Activated CD8-positive, alpha-beta memory T cell treated with anti-CD3 and anti-CD28 coated beads, Interleukin-2, amount 50 U/mL, for 24 hours (primary cell): ENCODE data around the gene EVC.
"Not testable (repeated sequence)": the region's sequence is repeated elsewhere in the genome, so short reads cannot be mapped to it uniquely, and the experiment has no call there.

ENCODE experiments used
- DNase-seq: peaks from one replicate; pipeline ENCODE4 v3.0.0-alpha.2; 2020; ENCODE audit errors: extremely low read depth

Gene EVC

GRCh38 chr4:5785806-5786680 lies 75.0 kb downstream of the EVC start:
- DNase-seq: no peak

GRCh38 chr4:5787311-5787710 lies 76.3 kb downstream of the EVC start:
- DNase-seq: no peak

- no peak for DNase-seq
Measured at GRCh38 chr4:5788144-5788543, 77.1 kb downstream of the EVC start.

- DNase-seq: no peak
Measured at GRCh38 chr4:5789141-5789540, 78.1 kb downstream of the EVC start.

- no peak for DNase-seq
Measured at GRCh38 chr4:5790546-5790857, 79.5 kb downstream of the EVC start.

- no peak for DNase-seq
Measured at GRCh38 chr4:5791654-5792053, 80.7 kb downstream of the EVC start.

- DNase-seq: no peak
Measured at GRCh38 chr4:5793514-5793913, 82.5 kb downstream of the EVC start.

GRCh38 chr4:5795580-5795979 lies 84.6 kb downstream of the EVC start:
- DNase-seq: no peak

- DNase-seq: no peak
Measured at GRCh38 chr4:5796976-5797375, 86.0 kb downstream of the EVC start.

GRCh38 chr4:5797866-5798265 lies 86.9 kb downstream of the EVC start:
- no peak for DNase-seq

GRCh38 chr4:5798462-5798861 lies 87.5 kb downstream of the EVC start:
- DNase-seq: no peak

GRCh38 chr4:5798946-5799345 lies 87.9 kb downstream of the EVC start:
- DNase-seq: no peak

- DNase-seq: no peak
Measured at GRCh38 chr4:5799406-5799805, 88.4 kb downstream of the EVC start.

GRCh38 chr4:5800496-5800895 lies 89.5 kb downstream of the EVC start:
- DNase-seq: no peak

- no peak for DNase-seq
Measured at GRCh38 chr4:5801696-5802095, 90.7 kb downstream of the EVC start.

GRCh38 chr4:5802565-5802964 lies 91.6 kb downstream of the EVC start:
- DNase-seq: no peak

- DNase-seq: no peak
Measured at GRCh38 chr4:5804656-5805055, 93.7 kb downstream of the EVC start.

GRCh38 chr4:5805270-5805669 lies 94.3 kb downstream of the EVC start:
- DNase-seq: no peak

- no peak for DNase-seq
Measured at GRCh38 chr4:5808081-5808741, 97.2 kb downstream of the EVC start.

- DNase-seq: no peak
Measured at GRCh38 chr4:5809216-5809776, 98.3 kb downstream of the EVC start.

- no peak for DNase-seq
Measured at GRCh38 chr4:5810151-5810550, 99.2 kb downstream of the EVC start.

GRCh38 chr4:5810770-5811430 lies 99.9 kb downstream of the EVC start:
- no peak for DNase-seq

GRCh38 chr4:5812057-5812456 lies 101.1 kb downstream of the EVC start:
- DNase-seq: not testable (repeated sequence)
